HG02763 (cell line): ENCODE measurements around the gene CCN5.
"Not testable (repeated sequence)": the region's sequence is repeated elsewhere in the genome, so short reads cannot be mapped to it uniquely, and the experiment has no call there.

Experiments
- ATAC-seq: cut with Tn5 transposase; IDR thresholded peaks from one replicate; pipeline ENCODE4 v1.9.1; 2021; ENCODE audit warnings: mild to moderate bottlenecking, moderate library complexity; ENCODE audit not compliant: unreplicated experiment

CCN5 gene, protein sequence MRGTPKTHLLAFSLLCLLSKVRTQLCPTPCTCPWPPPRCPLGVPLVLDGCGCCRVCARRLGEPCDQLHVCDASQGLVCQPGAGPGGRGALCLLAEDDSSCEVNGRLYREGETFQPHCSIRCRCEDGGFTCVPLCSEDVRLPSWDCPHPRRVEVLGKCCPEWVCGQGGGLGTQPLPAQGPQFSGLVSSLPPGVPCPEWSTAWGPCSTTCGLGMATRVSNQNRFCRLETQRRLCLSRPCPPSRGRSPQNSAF

DNA sequence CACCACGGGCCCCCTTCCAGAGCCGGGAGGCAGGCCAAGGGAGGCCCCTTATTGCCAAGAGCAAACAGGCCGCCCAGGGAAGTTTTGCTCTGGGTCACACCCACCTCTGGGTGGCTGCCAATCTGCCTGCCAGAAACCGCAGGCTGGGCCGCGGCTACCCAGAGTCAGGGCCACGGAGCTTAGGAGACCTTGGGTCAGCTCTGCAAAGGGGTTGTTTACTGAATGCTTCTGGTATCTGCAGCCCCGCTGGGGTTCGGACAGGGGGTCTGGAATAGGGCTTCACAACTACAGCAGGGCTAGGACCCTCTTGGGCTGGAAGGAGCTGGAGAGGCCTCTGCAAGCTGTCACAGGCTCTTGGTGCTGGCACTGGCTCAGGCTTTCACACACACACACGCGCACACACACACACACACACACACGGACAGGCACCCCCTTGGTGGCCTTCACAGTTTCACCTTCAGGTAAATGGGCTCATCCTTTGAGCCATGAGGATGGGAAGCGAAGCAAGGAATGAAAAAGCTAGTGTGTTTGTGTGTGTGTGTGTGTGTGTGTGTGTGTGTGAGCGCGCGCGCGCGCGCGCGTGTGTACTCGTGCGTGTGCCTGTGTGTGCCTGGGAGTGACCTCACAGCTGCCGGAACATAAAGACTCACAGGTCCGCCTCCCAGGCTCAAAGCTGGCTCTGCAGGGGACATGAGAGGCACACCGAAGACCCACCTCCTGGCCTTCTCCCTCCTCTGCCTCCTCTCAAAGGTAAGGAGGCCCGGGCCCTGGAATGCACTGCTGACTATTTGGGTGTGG lies at the start of gene CCN5:
Gene CCN5 (plus strand): TSS at position 669 of the 798 bp plus-strand sequence. CDS start 22 bp downstream, at position 691.
- ATAC-seq, result no peak

DNA sequence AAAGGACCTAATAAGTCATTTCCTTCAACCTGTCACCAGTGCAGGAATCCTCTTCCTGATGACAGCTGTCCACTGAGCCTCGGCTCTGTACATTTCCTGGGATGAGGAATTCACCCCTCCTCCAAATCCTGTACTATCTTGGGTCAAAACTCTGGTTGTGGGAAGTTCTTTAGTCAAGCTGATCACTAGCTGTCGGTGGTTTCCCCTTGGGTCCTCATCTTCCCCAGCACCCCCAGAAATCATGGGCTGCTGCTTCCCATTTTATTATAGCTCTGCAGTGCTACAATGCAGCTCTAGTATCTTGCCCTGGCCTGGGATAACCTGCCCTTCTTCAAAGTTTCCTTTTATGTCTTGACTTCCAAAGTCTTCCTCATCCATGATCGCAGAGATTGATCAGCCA lies 49.1 kb upstream of the CCN5 start:
- ATAC-seq, result no peak

DNA sequence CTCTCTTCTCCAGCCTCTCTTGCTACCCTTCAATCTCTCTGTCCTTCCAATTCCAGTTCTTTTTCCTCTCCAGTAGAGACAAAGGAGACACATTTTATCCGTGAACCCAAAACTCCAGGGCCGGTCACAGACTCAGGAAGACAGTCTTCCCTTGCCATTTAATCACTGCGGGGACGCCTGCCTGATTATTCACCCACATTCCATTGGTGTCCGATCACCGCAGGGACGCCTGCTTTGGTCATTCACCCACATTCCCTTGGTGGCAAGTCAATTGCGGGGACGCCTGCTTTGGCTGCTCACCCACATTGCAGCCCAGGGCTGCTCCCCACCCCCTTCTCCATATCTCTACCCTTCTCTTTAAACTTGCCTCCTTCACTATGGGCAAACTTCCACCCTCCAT lies 44.3 kb upstream of the CCN5 start:
- ATAC-seq, result not testable (repeated sequence)

DNA sequence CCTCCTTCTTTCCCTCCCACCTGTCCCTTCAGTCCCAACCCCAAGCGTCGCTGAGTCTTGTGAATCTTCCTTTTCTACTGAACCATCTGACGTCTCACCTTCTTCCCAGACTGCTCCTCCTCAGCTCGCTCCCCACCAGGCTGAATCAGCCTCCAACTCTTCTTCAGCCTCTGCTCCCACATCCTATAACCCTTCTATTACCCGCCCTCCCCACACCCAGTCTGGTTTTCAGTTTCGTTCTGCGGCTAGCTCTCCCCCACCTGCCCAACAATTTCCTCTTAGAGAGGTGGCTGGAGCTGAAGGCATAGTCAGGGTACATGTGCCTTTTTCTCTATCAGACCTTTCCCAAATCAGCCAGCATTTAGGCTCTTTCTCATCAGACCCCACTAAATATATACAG lies 43.6 kb upstream of the CCN5 start:
- ATAC-seq, result not testable (repeated sequence)

DNA sequence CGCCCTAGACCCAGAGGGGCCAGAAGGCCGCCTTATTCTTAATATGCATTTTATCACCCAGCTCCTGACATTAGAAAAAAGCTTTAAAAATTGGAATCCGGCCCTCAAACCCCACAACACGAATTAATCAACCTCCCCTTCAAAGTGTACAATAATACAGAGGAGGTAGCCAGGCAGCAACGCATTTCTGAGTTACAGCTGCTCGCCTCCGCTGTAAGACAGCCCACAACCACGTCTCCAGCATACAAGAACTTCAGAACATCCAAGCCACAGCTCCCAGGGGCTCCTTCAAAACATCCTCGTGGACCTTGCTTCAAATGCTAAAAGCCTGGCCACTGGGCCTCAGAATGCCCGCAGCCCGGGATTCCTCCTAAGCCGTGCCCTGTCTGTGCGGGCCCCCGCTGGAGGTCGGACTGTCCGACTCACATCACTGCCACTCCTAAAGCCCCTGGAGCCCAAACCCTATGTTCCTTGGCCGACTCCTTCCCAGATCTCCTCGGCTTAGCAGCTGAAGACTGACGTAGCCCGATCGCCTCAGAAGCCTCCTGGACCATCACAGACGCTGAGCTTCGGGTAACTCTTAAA lies 42.8 kb upstream of the CCN5 start:
- not testable (repeated sequence) for ATAC-seq

DNA sequence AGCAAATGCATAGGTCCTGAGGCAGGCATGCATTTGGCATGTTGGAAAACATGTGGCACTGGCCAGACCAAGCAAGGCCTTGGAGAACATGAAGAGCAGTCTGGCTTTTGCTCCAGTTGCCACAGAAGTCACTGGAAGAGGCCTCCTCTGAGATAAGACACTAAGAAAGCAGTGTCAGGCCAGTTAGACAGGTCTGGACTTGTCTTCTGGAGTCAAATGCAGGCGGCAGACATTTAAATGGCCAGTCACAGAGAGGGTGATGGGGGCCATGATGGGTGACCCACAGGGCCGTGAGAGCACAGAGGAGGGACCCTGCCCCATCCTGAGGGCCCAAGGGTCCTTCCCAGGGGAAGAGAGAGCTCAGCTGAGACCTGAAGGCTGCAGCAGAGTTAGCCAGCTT lies 36.9 kb upstream of the CCN5 start:
- no peak for ATAC-seq

DNA sequence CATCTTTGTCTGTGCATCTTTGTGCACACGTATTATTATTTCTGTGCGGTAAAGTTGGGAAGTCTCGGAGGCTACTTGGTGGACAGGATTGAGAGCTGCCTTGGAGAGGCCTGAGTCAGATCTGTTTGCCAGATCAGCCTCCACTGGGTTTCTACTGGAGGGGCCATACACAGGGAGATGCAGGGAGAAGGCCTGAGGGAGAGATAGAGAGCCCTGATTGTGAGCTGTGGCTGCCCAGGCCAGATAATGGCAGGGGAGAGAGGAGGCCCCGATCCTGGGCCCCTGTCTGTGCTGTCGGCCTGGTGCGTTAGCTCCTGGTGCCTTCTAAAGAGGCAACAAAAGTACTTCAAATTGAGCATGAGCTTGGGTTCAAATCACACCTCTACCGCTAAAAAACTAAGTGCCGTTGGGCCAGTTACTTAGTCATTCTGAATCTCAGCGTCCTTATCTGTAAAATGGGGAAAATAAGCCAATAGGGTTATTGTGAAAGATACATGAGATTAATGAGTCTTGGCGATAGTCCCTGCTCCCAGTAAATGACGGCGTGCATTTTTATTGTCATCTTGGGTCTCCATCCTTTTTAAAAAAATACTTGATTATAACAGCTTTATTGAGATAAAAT lies 36.1 kb upstream of the CCN5 start:
- no peak for ATAC-seq

DNA sequence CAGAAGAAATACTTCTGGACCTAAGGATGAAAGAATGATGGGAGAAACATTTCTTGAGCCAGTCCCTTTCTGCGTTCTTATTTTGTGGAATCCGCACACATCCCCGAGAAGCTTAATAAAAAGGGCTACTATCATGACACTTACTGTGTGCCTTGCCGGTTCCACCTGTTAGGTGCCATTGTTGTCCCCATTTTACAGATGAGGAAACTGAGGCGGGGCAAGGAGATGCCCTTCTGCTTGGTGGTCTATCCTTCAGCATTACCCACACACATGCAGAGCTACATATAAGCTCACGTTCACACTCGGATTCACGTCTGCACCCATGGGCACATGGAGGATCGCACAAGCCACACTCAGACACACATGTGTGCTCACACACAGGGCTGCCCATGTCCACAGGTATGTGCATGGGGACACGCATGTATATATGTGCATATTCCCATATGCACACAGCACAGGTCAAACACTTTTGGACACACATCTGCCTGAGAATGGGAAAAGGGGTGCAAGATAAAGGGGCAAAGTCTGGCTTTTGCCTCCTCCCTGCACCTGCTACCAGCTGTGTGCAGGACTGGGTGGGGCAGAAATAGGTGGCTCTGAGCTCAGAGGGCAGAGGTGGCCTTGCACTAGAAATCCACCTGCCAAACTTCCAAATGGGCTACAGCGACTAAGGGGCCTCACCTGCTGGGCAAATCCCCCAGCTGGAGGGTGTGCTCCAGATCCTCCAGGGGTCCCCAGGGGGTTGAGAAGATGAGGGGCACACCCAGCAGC lies 33.2 kb upstream of the CCN5 start:
- ATAC-seq, result no peak

DNA sequence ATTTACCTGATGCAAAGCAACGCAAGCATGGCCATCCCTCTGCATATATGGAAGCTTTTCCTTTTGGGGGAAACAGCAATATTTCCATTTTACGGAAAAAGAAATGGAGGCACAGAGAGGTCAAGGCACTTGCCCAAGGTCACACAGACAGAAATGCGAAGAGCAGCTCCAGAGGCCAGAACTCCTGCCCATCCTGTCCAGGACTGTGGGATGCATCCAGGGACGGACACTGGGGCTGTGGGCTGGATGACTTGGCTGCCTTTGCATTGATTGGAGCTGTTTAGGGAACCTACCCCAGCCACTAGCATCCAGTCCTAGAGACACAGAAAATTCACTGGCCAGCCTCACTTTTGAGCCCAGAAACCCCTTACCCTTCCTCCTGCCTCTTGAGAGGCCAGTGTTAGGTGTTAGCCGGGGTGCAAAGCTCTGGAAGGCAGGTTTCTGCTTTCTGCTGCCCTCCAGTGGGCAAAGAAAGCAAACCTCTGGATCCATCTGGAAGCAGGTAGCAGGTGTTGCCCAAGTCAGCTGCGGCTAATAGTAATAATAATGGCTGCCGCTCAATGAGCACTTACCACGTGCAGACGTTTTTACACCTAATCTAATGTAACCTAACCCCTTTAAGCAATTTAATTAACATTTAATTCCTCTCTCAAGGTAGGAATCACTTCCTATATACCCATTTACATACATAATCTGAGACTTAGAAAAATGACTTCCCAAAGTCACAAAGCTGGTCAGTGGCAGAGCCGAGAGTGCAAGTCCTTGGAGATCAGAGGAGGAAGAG lies 31.7 kb upstream of the CCN5 start:
- no peak for ATAC-seq

DNA sequence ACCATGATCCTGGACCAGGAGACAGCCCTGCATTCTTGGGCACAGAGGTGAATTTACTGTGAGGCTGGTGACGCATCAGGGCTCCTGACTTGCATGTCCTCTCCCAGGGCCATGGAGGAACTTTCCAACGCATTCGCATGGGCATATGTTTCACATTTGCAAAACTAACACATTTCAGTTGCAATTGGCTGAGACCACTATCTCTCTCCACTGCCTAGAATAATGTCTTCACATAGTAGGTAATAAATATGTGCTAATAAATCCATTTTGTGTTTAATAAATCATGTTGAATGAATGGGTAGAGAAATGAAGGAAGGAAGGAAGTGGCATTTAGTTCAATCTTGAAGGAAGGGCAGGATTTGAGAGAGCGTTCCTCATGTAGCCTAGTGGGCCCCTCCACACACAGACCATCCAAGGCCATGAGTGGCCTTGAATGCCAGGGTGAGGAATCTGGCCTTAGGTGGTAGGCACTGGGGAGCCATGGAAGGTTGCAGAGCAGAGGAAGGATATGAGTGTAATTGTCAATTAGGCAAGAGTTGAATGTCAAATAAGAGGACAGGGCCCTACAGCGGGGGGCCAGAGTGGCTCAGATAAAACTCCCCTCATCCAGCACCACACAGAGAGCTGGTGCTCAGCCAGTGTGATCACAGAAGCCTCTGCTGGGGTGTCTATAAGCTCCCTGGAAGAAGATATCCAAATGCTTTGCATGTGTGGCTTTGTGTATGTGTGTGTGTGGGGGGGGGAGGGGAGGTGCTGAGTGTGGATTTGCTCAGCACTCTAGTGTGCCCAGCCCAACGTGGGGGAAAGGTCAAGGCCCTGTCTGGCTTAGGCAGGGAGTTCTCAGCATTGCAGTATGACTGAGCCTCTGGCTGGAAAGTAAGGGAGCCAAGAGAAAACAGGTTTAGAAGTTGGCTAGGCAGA lies 30.9 kb upstream of the CCN5 start:
- ATAC-seq, result no peak

DNA sequence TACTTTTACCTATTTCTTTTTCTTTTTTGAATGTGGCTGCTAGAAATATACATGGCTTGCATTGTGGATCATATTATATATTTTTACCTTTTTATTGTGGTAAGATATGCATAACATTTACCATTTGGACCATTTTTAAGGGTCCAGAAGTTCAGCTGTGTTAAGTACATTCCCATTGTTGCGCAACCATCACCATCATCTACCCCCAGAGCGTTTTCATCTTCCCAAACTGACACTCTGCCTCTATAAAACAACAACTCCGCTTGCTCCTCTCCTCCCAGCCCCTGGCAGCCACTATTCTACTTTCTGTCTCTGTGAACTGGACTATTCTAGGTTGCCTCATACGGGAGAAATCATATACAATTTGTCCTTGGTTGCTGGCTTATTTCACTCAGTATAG lies 28.2 kb upstream of the CCN5 start:
- ATAC-seq, result no peak

DNA sequence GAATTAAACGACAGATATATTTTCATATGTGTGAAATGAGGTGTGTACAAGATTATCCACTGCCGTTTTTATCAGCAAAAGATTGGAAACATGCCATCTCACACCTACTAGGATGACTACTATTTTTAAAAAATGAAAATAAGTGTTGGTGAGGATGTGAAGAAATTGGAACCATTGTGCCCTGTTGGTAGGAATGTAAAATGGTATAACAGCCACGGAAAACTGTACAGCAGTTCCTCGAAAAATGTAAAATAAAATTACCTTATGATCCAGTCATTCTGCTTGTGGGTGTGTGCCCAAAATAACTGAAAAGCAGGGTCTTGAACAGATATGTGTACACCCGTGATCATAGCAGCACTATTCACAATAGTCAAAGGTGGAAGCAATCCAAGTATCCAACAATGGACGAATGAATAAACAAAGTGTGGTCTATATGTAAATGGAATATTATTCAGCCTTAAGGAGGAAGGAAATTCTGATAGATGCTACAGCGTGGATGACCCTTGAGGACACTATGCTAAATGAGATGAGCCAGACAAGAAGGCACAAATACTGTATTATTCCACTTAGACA lies 27.0 kb upstream of the CCN5 start:
- ATAC-seq, result no peak

DNA sequence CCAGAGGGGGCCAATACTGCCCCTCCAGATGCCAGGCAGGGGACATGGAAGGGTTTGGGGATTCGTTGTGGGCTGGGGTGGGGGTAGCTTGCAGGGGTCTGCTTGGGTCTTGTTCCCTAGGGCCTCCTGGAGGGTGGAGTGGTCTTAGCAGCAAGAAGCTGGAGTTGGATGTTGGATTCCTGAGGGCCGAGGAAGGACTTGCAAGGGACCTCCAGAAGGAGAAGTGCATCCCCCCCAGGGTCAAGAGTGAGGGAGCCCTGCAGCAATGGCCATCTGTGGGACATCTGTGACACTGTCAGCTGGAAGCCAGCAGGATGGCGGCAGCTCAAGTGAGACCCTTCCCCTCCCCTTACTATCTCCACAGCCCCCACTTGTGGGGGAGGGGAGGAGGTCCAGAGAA lies 25.4 kb upstream of the CCN5 start:
- ATAC-seq, result no peak

DNA sequence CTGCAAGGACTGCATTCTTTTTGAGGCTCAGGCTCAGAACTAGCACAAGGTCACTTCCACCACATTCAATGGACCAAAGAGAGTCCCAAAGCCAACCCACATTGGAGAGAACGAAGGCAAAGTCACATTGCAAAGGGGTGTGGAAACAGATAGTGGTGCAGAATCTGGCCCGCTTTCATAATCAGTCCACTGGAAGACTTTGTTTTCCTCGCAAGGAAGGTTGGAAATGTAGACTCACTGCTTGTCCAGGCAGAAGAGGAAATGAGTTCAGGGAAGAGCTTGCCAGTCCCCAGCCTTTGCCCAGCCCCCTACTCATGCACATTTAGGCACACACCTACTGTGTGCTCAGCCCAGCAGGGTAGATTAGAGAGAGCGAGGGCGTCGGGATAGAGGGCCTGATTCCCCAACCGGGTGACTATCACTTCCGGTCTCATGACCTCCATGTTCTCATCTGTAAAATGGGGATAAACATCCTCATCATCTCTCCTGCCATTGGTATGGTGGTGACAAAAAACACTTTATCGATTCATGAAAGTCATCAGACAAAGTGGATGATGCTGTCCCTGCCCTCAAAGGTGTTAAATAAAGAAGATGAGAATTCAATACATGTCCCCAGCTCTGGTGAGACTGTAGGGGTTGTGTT lies 24.3 kb upstream of the CCN5 start:
- ATAC-seq, result no peak

DNA sequence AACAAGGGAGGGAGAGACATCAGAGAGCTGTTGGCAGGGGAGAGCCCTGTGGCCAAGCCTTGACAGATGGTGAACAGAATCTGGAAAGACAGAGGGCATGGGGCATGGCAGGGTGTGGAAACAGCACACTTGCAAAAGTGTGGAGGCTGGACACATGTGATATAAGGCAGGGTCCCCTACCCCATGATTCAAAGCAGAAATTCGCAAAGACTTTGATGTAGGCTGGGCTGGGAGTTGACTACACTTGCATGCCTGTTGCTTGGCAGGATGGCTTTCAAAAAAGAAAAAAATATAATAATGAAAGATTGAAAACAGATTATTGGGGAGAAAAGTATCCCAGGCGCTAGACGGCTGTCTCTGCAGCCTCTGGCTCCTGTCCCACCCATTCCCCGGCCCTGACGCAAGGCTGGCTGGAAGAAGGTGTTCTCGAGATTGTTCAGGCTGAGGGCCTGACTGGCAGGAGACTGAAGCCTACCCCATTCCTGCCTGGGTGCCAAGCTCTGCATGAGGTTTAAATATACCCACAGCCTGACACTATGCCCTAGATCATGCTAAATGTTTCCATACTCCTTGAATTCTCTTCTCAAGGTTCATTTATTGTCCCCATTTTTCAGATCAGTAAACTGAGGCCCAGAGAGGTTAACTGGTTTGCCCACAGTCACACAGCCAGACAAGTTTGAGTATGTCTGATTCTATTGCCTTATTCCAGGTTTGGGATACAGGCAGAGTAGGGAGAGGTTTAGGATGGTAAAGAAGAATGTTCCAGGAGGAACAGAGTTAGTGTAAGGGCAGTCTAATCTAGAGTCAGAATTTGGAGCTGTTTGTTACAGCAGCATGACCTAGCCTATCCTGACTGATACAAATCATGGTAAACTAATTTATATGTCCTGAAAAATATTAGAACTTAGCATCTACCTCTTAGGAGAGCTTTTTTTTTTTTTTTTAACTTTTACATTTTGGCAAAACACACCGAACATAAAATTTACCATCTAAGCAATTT lies 23.4 kb upstream of the CCN5 start:
- no peak for ATAC-seq

DNA sequence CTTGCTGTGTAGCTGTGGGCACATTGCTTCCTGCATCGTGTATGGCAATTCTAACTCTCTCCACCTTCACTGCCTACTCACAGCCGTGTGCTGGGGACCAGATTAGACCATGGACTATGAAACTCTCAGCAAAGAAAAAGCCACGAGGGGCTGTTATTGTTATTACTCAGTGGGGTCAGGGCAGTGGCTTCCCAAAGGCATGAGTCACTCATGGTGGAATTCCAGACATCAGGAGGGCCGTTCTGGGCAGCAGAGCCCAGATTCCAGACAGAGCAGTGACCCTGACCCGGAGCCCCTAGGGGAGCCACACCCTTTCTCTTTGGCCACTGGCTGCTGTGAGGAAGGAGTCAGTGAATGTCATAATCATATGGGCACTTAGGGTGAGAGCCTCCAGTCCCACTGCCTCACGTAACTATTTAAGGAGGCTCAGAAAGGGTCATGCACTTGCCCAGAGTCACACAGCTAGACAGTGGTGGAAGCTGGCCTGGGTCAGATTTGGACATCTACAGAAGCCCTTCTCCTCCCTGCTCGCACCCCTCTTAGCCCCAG lies 22.2 kb upstream of the CCN5 start:
- ATAC-seq, result no peak

DNA sequence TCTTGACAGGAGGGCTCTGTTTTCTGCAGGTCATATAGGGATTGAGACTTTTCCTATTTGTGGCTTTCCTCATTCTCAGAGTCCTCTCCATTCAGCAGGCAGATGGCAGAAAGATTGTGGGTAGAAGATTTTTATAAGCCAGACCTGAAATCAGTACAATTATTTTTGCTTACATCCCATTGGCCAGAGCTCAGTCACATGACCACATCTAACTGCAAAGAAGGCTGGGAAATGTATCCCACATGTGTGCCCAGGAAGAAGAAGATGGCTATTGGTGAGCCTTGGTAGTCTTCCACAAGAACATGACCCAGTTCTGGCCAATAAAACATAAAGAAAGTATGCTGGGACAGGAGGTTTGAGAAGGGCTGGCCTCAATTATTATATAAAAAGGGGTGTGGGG lies 21.5 kb upstream of the CCN5 start:
- ATAC-seq, result no peak
